WTC11 (cell line): ENCODE measurements around the gene CEP152. TPM values are rescaled to one million over a fixed set of nuclear protein-coding genes. Genes with fewer than 3 reads are reported as not detected.

Experiments used
- ATAC-seq: fragments of 200-7000 bp; cut with Tn5 transposase; 2 replicates; pipeline ENCODE4 v1.10.0; 2021; ENCODE audit warnings: mild to moderate bottlenecking, moderate library complexity
- CTCF ChIA-PET: fragments of 300-600 bp; sonication (Branson Sonifier 250); formaldehyde crosslinking; loops from one replicate; lab custom pipeline; 2021; ENCODE audit warnings: antibody characterized with exemption; lab: Charles Lee
- POLR2A ChIA-PET: fragments of 350-600 bp; sonication (Branson Sonifier 250); formaldehyde crosslinking; loops from one replicate; lab custom pipeline; 2021; ENCODE audit warnings: antibody characterized with exemption; lab: Charles Lee
- DNase-seq: peaks from one replicate; pipeline ENCODE4 v3.0.0; 2021; ENCODE audit warnings: low spot score
- H3K27ac Mint-ChIP-seq: 2 replicates; pipeline ENCODE4 v1.8.0; 2021; ENCODE audit warnings: mixed read lengths
- H3K27me3 Mint-ChIP-seq: 2 replicates; pipeline ENCODE4 v1.8.0; 2021; ENCODE audit warnings: low read depth, mild to moderate bottlenecking, moderate library complexity, mixed read lengths
- H3K36me3 Mint-ChIP-seq: 2 replicates; pipeline ENCODE4 v1.8.0; 2021; ENCODE audit warnings: mixed read lengths
- H3K4me1 Mint-ChIP-seq: 2 replicates; pipeline ENCODE4 v1.8.0; 2022; ENCODE audit warnings: mixed read lengths
- H3K4me3 Mint-ChIP-seq: 2 replicates; pipeline ENCODE4 v1.8.0; 2021; ENCODE audit warnings: mild to moderate bottlenecking, moderate library complexity, mixed read lengths
- H3K9me3 Mint-ChIP-seq: 2 replicates; pipeline ENCODE4 v1.8.0; 2021; ENCODE audit warnings: mixed read lengths
- EMX1 ChIP-seq: fragments of 250-450 bp; sonication (Bioruptor Pico); IDR thresholded peaks from 2 replicates; pipeline ENCODE4 v1.8.0; 2021; ENCODE audit warnings: mild to moderate bottlenecking
- FOXP1 ChIP-seq: sonication (generic); formaldehyde crosslinking; IDR thresholded peaks from 2 replicates; pipeline ENCODE4 v1.8.0; 2022; ENCODE audit warnings: missing genetic modification reagents, mild to moderate bottlenecking, moderate library complexity, borderline replicate concordance
- MXD4 ChIP-seq: fragments of 250-450 bp; sonication (Bioruptor Pico); IDR thresholded peaks from 2 replicates; pipeline ENCODE4 v1.8.0; 2021; ENCODE audit warnings: mild to moderate bottlenecking, moderate library complexity, borderline replicate concordance
- MYBL2 ChIP-seq: sonication (generic); formaldehyde crosslinking; IDR thresholded peaks from 2 replicates; pipeline ENCODE4 v1.8.1; 2023; ENCODE audit warnings: mild to moderate bottlenecking, moderate library complexity, missing genetic modification reagents
- NR1H2 ChIP-seq: sonication (generic); formaldehyde crosslinking; IDR thresholded peaks from 2 replicates; pipeline ENCODE4 v1.9.0; 2021; ENCODE audit warnings: mild to moderate bottlenecking, moderate library complexity, missing genetic modification reagents
- NR3C1 ChIP-seq: sonication (generic); formaldehyde crosslinking; conservative IDR thresholded peaks from 2 replicates; pipeline ENCODE4 v1.8.1; 2023; ENCODE audit warnings: low read depth, mild to moderate bottlenecking, missing genetic modification reagents
- SMAD3 ChIP-seq: sonication (generic); formaldehyde crosslinking; IDR thresholded peaks from 2 replicates; pipeline ENCODE4 v1.8.0; 2022; ENCODE audit warnings: missing genetic modification reagents, mild to moderate bottlenecking, borderline replicate concordance
- SMAD4 ChIP-seq: sonication (generic); formaldehyde crosslinking; IDR thresholded peaks from 2 replicates; pipeline ENCODE4 v1.8.0; 2022; ENCODE audit warnings: mild to moderate bottlenecking, missing genetic modification reagents
- TCF7 ChIP-seq: sonication (generic); formaldehyde crosslinking; IDR thresholded peaks from 2 replicates; pipeline ENCODE4 v1.8.0; 2022; ENCODE audit warnings: mild to moderate bottlenecking, low read depth, missing genetic modification reagents, moderate library complexity
- TP53 ChIP-seq: sonication (generic); formaldehyde crosslinking; IDR thresholded peaks from 2 replicates; pipeline ENCODE4 v1.8.1; 2023; ENCODE audit warnings: mild to moderate bottlenecking, missing genetic modification reagents
- ZNF121 ChIP-seq: sonication (generic); formaldehyde crosslinking; IDR thresholded peaks from 2 replicates; pipeline ENCODE4 v1.8.0; 2023; ENCODE audit warnings: missing genetic modification reagents
- ZNF138 ChIP-seq: sonication (generic); formaldehyde crosslinking; conservative IDR thresholded peaks from 2 replicates; pipeline ENCODE4 v1.8.1; 2022; ENCODE audit warnings: mild to moderate bottlenecking, moderate library complexity, missing genetic modification reagents
- ZNF219 ChIP-seq: sonication (generic); formaldehyde crosslinking; IDR thresholded peaks from 2 replicates; pipeline ENCODE4 v1.8.0; 2023; ENCODE audit warnings: missing genetic modification reagents, mild to moderate bottlenecking, borderline replicate concordance
- ZNF232 ChIP-seq: sonication (generic); formaldehyde crosslinking; IDR thresholded peaks from 2 replicates; pipeline ENCODE4 v1.8.0; 2022; ENCODE audit warnings: mild to moderate bottlenecking, missing genetic modification reagents
- ZNF396 ChIP-seq: fragments of 250-450 bp; sonication (Bioruptor Pico); IDR thresholded peaks from 2 replicates; pipeline ENCODE4 v1.8.0; 2021; ENCODE audit warnings: mild to moderate bottlenecking, moderate library complexity, borderline replicate concordance
- ZNF671 ChIP-seq: fragments of 250-450 bp; sonication (Bioruptor Pico); IDR thresholded peaks from 2 replicates; pipeline ENCODE4 v1.8.0; 2021; ENCODE audit warnings: mild to moderate bottlenecking
- total RNA-seq: library from RNA; stranded (reverse); gene quantifications from 3 replicates; pipeline ENCODE4 v1.2.3, GENCODE V29; 2021
- TF ChIP-seq, protein P1 (sequence below): sonication (generic); formaldehyde crosslinking; IDR thresholded peaks from 2 replicates; pipeline ENCODE4 v1.8.1; 2023; ENCODE audit warnings: mild to moderate bottlenecking, missing genetic modification reagents
- TF ChIP-seq, protein P2 (sequence below): sonication (generic); formaldehyde crosslinking; IDR thresholded peaks from 2 replicates; pipeline ENCODE4 v1.8.0; 2022; ENCODE audit warnings: mild to moderate bottlenecking, missing genetic modification reagents
- TF ChIP-seq, protein P3 (sequence below): sonication (generic); formaldehyde crosslinking; IDR thresholded peaks from 2 replicates; pipeline ENCODE4 v1.8.0; 2022; ENCODE audit warnings: mild to moderate bottlenecking, missing genetic modification reagents
- TF ChIP-seq, protein P4 (sequence below): fragments of 250-450 bp; sonication (Bioruptor Pico); IDR thresholded peaks from 2 replicates; pipeline ENCODE4 v1.9.0; 2021; ENCODE audit warnings: mild to moderate bottlenecking, borderline replicate concordance
- TF ChIP-seq, protein P5 (sequence below): sonication (generic); formaldehyde crosslinking; conservative IDR thresholded peaks from 2 replicates; pipeline ENCODE4 v1.8.1; 2023; ENCODE audit warnings: mild to moderate bottlenecking, low read depth, missing genetic modification reagents, moderate library complexity
- TF ChIP-seq, protein P6 (sequence below): fragments of 250-450 bp; sonication (Bioruptor Pico); IDR thresholded peaks from 2 replicates; pipeline ENCODE4 v2.1.2; 2022; ENCODE audit warnings: mild to moderate bottlenecking, moderate library complexity

Gene CEP152
- total RNA-seq, 1 experiment from 2014 or later: 16.7 TPM

DNA sequence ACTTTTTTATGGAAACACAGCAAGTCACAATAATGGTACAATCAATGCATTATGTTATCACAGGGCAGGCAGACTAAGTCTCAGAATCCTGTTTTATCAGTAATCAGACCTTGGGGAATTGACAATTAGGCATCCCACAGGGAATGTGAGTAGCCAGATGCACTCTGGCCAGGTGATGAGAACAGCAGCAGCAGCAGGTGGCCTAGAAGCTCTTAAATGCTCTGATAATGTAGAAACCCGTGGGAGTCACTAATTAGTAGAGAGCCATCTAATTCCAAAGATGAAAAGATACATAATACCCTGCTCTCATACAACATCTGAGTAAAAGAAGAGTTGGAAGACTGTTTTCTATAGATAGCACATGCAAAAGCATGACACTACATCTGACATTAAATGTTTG lies 12.6 kb downstream of the CEP152 start:
- Mint-ChIP-seq H3K27ac (no peak overlapping the region), H3K4me1 (peaks cover 22% of the 10 kb centered on the region), H3K4me3 (no peak overlapping the region), H3K36me3 (peaks cover 18% of the 10 kb centered on the region), H3K27me3 (no peaks in the 10 kb centered on the region), H3K9me3 (no peaks in the 10 kb centered on the region)
- DNase-seq (no peak), ATAC-seq (peak; percentile 73)
- CTCF ChIA-PET: interaction anchor here (1.0 kb wide), 2 partner anchors 13 to 461 kb away, joined by 3 to 5 read pairs; partner anchors contain the start of gene CEP152
- TF ChIP-seq, protein P1, sequence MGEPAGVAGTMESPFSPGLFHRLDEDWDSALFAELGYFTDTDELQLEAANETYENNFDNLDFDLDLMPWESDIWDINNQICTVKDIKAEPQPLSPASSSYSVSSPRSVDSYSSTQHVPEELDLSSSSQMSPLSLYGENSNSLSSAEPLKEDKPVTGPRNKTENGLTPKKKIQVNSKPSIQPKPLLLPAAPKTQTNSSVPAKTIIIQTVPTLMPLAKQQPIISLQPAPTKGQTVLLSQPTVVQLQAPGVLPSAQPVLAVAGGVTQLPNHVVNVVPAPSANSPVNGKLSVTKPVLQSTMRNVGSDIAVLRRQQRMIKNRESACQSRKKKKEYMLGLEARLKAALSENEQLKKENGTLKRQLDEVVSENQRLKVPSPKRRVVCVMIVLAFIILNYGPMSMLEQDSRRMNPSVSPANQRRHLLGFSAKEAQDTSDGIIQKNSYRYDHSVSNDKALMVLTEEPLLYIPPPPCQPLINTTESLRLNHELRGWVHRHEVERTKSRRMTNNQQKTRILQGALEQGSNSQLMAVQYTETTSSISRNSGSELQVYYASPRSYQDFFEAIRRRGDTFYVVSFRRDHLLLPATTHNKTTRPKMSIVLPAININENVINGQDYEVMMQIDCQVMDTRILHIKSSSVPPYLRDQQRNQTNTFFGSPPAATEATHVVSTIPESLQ (CRISPR knock-in tag): no peak
- TF ChIP-seq, protein P2, sequence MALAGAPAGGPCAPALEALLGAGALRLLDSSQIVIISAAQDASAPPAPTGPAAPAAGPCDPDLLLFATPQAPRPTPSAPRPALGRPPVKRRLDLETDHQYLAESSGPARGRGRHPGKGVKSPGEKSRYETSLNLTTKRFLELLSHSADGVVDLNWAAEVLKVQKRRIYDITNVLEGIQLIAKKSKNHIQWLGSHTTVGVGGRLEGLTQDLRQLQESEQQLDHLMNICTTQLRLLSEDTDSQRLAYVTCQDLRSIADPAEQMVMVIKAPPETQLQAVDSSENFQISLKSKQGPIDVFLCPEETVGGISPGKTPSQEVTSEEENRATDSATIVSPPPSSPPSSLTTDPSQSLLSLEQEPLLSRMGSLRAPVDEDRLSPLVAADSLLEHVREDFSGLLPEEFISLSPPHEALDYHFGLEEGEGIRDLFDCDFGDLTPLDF (CRISPR knock-in tag): no peak
- no peak for TF ChIP-seq EMX1 (CRISPR knock-in tag)
- TF ChIP-seq ZNF219: no peak
- POLR2A ChIA-PET: interaction anchor here (1.0 kb wide), 1 partner anchor 1565 kb away, joined by 3 read pairs; no protein-coding TSS in a partner anchor

DNA sequence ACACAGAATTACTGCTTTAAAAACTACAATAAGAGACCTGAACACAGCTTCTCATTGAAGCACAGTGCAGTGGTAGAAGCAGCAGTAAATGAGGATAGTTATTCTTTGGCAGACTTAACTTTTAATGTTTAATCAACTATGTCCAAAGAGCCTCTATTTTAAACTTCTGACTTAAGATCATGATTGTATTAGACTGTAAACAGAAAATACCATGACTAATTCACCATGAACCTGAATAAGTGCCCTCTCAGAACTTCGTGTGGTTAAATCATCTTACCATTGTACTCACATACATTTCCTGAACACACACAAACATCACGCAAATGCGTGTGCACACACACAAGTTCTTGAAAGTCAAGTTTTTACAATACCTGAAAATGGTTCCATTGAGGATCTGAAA lies 13.9 kb downstream of the CEP152 start:
- no peak overlapping the region for H3K4me3 Mint-ChIP-seq
- no peaks in the 10 kb centered on the region for H3K9me3 Mint-ChIP-seq
- ChIA-PET CTCF (no interaction called here), POLR2A (no interaction called here)
- TF ChIP-seq MYBL2 (CRISPR knock-in tag) (no peak), ZNF138 (CRISPR knock-in tag) (no peak), MXD4 (CRISPR knock-in tag) (no peak), TP53 (CRISPR knock-in tag) (no peak), SMAD4 (no peak), ZNF121 (CRISPR knock-in tag) (no peak), SMAD3 (CRISPR knock-in tag) (no peak), ZNF396 (no peak)
- H3K27ac Mint-ChIP-seq: no peak overlapping the region
- ATAC-seq: no peak
- H3K36me3 Mint-ChIP-seq: peaks cover 24% of the 10 kb centered on the region
- peaks cover 27% of the 10 kb centered on the region for H3K4me1 Mint-ChIP-seq
- no peaks in the 10 kb centered on the region for H3K27me3 Mint-ChIP-seq
- DNase-seq: no peak

DNA sequence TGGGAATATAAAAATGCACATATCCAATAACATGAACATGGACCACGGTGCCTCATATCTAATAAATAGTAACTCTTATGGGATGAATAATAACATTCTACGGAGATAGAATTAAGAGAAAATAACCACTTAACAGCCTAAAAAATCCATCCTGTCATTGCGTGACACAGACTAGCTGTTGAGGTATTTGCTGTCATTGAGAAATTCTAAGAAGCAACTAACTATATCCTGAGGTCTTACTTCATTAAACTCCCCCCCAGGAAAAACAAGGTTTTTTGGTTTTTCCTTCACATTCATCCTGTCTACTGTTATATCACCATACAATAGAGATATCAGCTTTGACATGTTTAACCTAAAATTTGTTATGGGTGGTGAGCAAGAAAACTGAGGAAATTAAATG lies 14.3 kb downstream of the CEP152 start:
- Mint-ChIP-seq H3K4me1 (peaks cover 27% of the 10 kb centered on the region), H3K36me3 (peaks cover 24% of the 10 kb centered on the region), H3K9me3 (no peaks in the 10 kb centered on the region), H3K4me3 (no peak overlapping the region), H3K27ac (no peak overlapping the region), H3K27me3 (no peaks in the 10 kb centered on the region)
- CTCF ChIA-PET: no interaction called here
- ATAC-seq (no peak), DNase-seq (no peak)
- POLR2A ChIA-PET: no interaction called here
- TF ChIP-seq ZNF232 (CRISPR knock-in tag) (no peak), ZNF671 (CRISPR knock-in tag) (no peak), NR1H2 (CRISPR knock-in tag) (no peak), TCF7 (no peak), NR3C1 (CRISPR knock-in tag) (no peak), FOXP1 (CRISPR knock-in tag) (no peak), ZNF396 (no peak)
- TF ChIP-seq, protein P3, sequence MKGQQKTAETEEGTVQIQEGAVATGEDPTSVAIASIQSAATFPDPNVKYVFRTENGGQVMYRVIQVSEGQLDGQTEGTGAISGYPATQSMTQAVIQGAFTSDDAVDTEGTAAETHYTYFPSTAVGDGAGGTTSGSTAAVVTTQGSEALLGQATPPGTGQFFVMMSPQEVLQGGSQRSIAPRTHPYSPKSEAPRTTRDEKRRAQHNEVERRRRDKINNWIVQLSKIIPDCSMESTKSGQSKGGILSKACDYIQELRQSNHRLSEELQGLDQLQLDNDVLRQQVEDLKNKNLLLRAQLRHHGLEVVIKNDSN (CRISPR knock-in tag): no peak
- TF ChIP-seq, protein P4, sequence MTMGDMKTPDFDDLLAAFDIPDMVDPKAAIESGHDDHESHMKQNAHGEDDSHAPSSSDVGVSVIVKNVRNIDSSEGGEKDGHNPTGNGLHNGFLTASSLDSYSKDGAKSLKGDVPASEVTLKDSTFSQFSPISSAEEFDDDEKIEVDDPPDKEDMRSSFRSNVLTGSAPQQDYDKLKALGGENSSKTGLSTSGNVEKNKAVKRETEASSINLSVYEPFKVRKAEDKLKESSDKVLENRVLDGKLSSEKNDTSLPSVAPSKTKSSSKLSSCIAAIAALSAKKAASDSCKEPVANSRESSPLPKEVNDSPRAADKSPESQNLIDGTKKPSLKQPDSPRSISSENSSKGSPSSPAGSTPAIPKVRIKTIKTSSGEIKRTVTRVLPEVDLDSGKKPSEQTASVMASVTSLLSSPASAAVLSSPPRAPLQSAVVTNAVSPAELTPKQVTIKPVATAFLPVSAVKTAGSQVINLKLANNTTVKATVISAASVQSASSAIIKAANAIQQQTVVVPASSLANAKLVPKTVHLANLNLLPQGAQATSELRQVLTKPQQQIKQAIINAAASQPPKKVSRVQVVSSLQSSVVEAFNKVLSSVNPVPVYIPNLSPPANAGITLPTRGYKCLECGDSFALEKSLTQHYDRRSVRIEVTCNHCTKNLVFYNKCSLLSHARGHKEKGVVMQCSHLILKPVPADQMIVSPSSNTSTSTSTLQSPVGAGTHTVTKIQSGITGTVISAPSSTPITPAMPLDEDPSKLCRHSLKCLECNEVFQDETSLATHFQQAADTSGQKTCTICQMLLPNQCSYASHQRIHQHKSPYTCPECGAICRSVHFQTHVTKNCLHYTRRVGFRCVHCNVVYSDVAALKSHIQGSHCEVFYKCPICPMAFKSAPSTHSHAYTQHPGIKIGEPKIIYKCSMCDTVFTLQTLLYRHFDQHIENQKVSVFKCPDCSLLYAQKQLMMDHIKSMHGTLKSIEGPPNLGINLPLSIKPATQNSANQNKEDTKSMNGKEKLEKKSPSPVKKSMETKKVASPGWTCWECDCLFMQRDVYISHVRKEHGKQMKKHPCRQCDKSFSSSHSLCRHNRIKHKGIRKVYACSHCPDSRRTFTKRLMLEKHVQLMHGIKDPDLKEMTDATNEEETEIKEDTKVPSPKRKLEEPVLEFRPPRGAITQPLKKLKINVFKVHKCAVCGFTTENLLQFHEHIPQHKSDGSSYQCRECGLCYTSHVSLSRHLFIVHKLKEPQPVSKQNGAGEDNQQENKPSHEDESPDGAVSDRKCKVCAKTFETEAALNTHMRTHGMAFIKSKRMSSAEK (CRISPR knock-in tag): no peak
- TF ChIP-seq, protein P5, sequence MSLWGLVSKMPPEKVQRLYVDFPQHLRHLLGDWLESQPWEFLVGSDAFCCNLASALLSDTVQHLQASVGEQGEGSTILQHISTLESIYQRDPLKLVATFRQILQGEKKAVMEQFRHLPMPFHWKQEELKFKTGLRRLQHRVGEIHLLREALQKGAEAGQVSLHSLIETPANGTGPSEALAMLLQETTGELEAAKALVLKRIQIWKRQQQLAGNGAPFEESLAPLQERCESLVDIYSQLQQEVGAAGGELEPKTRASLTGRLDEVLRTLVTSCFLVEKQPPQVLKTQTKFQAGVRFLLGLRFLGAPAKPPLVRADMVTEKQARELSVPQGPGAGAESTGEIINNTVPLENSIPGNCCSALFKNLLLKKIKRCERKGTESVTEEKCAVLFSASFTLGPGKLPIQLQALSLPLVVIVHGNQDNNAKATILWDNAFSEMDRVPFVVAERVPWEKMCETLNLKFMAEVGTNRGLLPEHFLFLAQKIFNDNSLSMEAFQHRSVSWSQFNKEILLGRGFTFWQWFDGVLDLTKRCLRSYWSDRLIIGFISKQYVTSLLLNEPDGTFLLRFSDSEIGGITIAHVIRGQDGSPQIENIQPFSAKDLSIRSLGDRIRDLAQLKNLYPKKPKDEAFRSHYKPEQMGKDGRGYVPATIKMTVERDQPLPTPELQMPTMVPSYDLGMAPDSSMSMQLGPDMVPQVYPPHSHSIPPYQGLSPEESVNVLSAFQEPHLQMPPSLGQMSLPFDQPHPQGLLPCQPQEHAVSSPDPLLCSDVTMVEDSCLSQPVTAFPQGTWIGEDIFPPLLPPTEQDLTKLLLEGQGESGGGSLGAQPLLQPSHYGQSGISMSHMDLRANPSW: no peak
- TF ChIP-seq, protein P6, sequence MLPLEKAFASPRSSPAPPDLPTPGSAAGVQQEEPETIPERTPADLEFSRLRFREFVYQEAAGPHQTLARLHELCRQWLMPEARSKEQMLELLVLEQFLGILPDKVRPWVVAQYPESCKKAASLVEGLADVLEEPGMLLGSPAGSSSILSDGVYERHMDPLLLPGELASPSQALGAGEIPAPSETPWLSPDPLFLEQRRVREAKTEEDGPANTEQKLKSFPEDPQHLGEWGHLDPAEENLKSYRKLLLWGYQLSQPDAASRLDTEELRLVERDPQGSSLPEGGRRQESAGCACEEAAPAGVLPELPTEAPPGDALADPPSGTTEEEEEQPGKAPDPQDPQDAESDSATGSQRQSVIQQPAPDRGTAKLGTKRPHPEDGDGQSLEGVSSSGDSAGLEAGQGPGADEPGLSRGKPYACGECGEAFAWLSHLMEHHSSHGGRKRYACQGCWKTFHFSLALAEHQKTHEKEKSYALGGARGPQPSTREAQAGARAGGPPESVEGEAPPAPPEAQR (CRISPR knock-in tag): no peak
